Measurements from ENCODE around the gene GZMM.

The GZMM gene

DNA sequence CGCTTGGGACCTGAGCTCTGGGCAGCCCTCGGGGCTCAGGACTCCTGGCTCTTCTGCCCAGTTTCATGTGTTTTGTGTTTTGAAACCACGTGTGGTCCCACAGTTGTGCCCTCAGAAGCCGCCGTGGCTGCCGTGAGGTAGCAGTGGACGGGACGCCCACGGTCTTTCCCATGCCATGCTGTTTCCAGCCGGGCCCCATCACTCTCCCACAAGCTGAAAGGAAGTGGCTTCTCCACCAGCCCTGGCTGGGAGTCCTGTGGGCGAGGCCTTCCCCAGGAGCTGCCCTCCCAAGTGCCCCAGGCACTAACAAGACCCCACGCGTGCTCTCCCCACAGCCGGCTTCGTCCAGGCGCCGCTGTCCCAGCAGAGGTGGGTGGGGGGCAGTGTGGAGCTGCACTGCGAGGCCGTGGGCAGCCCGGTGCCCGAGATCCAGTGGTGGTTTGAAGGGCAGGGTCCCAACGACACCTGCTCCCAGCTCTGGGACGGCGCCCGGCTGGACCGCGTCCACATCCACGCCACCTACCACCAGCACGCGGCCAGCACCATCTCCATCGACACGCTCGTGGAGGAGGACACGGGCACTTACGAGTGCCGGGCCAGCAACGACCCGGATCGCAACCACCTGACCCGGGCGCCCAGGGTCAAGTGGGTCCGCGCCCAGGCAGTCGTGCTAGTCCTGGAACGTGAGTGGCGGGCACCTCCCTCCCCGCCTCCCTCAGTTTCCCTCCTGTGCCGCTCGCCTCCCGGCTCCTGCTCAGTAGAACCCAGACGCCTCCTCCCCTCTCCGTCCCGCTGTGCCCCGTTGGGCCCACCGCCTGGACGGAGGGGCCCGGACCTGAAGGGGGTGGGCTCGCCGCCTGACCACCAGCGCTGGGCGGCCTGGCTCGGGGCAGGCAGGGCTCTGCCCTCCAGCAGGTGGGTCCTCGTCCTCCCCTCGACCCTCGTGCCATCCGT is 33.9 kb downstream of the GZMM start:
- no peak overlapping the region for H3K27ac ChIP-seq (ENCODE audit: low read depth, low read length, severe bottlenecking)
- 96% methylated on average over 62 to 66 of the region's 66 CpGs for WGBS, 2 experiments (ENCODE audit: insufficient coverage in 2 of 2)
- H3K4me1 ChIP-seq (ENCODE audit: control insufficient read depth, insufficient read depth, low read length, poor library complexity, severe bottlenecking): peaks cover 17% of the 10 kb centered on the region
- no peak overlapping the region for H3K4me3 ChIP-seq (ENCODE audit: extremely low read depth, insufficient read depth, low read length, poor library complexity, severe bottlenecking)
- H3K9me3 ChIP-seq (ENCODE audit: control insufficient read depth, low read length): no peaks in the 10 kb centered on the region
- peaks cover 65% of the 10 kb centered on the region for H3K36me3 ChIP-seq (ENCODE audit: control insufficient read depth, insufficient read depth, low read length)

- WGBS, 2 experiments (ENCODE audit: insufficient coverage in 2 of 2): 94 to 96% methylated on average over 41 of the region's 46 CpGs
- Histone ChIP-seq H3K4me3 (ENCODE audit: extremely low read depth, insufficient read depth, low read length, poor library complexity, severe bottlenecking) (no peak overlapping the region), H3K36me3 (ENCODE audit: control insufficient read depth, insufficient read depth, low read length) (peaks cover 79% of the 10 kb centered on the region), H3K4me1 (ENCODE audit: control insufficient read depth, insufficient read depth, low read length, poor library complexity, severe bottlenecking) (peaks cover 17% of the 10 kb centered on the region), H3K9me3 (ENCODE audit: control insufficient read depth, low read length) (no peaks in the 10 kb centered on the region), H3K27ac (ENCODE audit: low read depth, low read length, severe bottlenecking) (no peak overlapping the region)
Observed at GRCh38 chr19:579111-579841, 35.4 kb downstream of the GZMM start.

DNA sequence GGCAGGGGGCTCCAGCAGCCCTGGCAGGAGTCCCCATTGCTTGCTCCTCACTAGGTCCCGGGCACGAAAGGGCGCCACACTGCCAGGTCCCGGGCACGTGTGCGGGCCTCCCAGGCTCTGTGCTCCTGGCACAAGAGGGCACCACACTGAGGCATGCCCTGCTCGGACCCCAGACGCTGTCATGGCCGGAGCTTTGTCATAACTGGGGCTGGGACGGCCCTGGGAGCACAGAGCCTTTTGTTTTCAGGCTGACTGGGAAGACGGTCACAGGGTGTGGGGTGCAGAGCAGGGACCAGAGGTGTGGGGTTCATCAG is 35.9 kb downstream of the GZMM start:
- H3K27ac ChIP-seq (ENCODE audit: low read depth, low read length, severe bottlenecking): no peak overlapping the region
- WGBS, 2 experiments (ENCODE audit: insufficient coverage in 2 of 2): 94 to 97% methylated on average over 11 of the region's 11 CpGs
- no peak overlapping the region for H3K4me3 ChIP-seq (ENCODE audit: extremely low read depth, insufficient read depth, low read length, poor library complexity, severe bottlenecking)
- H3K36me3 ChIP-seq (ENCODE audit: control insufficient read depth, insufficient read depth, low read length): peaks cover 79% of the 10 kb centered on the region
- H3K4me1 ChIP-seq (ENCODE audit: control insufficient read depth, insufficient read depth, low read length, poor library complexity, severe bottlenecking): peaks cover 12% of the 10 kb centered on the region
- H3K9me3 ChIP-seq (ENCODE audit: control insufficient read depth, low read length): no peaks in the 10 kb centered on the region

DNA sequence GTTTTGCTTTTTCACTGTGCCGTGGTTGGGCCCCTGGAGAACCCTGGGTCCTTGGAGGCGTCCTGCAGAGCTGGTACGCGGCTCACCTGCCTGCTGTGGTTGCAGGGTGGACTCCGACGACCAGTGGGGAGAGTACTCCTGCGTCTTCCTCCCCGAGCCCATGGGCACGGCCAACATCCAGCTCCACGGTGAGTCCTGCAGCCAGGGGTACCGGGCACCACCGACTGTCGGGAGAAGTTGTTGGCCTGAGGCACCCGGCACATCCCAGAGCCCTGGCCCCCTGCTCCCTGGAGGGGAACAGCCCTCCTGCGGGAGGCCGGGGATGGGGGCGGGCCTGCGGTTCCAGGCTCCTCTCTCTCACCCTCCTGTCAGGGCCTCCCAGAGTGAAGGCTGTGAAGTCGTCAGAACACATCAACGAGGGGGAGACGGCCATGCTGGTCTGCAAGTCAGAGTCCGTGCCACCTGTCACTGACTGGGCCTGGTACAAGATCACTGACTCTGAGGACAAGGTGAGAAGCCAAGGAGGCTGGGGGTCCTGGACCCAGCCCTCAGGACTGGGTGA is 36.5 kb downstream of the GZMM start:
- peaks cover 79% of the 10 kb centered on the region for H3K36me3 ChIP-seq (ENCODE audit: control insufficient read depth, insufficient read depth, low read length)
- no peak overlapping the region for H3K27ac ChIP-seq (ENCODE audit: low read depth, low read length, severe bottlenecking)

GRCh38 chr19:581399-582111 is 37.7 kb downstream of the GZMM start:
- Histone ChIP-seq H3K36me3 (ENCODE audit: control insufficient read depth, insufficient read depth, low read length) (peaks cover 71% of the 10 kb centered on the region), H3K27ac (ENCODE audit: low read depth, low read length, severe bottlenecking) (no peak overlapping the region), H3K4me3 (ENCODE audit: extremely low read depth, insufficient read depth, low read length, poor library complexity, severe bottlenecking) (no peak overlapping the region), H3K4me1 (ENCODE audit: control insufficient read depth, insufficient read depth, low read length, poor library complexity, severe bottlenecking) (peaks cover 6% of the 10 kb centered on the region), H3K9me3 (ENCODE audit: control insufficient read depth, low read length) (no peaks in the 10 kb centered on the region)
- WGBS, 2 experiments (ENCODE audit: insufficient coverage in 2 of 2): 96 to 97% methylated on average over 39 to 40 of the region's 40 CpGs

More for the DNA sequence above, 36.5 kb downstream of the GZMM start:
- 98% methylated on average over 20 of the region's 22 CpGs for WGBS, 2 experiments (ENCODE audit: insufficient coverage in 2 of 2)
- Histone ChIP-seq H3K4me1 (ENCODE audit: control insufficient read depth, insufficient read depth, low read length, poor library complexity, severe bottlenecking) (peaks cover 7% of the 10 kb centered on the region), H3K9me3 (ENCODE audit: control insufficient read depth, low read length) (no peaks in the 10 kb centered on the region), H3K4me3 (ENCODE audit: extremely low read depth, insufficient read depth, low read length, poor library complexity, severe bottlenecking) (no peak overlapping the region)

GRCh38 chr19:582497-583197 is 38.8 kb downstream of the GZMM start:
- peaks cover 6% of the 10 kb centered on the region for H3K4me1 ChIP-seq (ENCODE audit: control insufficient read depth, insufficient read depth, low read length, poor library complexity, severe bottlenecking)
- H3K36me3 ChIP-seq (ENCODE audit: control insufficient read depth, insufficient read depth, low read length): peaks cover 61% of the 10 kb centered on the region
- no peak overlapping the region for H3K27ac ChIP-seq (ENCODE audit: low read depth, low read length, severe bottlenecking)
- H3K4me3 ChIP-seq (ENCODE audit: extremely low read depth, insufficient read depth, low read length, poor library complexity, severe bottlenecking): no peak overlapping the region
- WGBS, 2 experiments (ENCODE audit: insufficient coverage in 2 of 2): 90 to 94% methylated on average over 18 to 30 of the region's 31 CpGs
- H3K9me3 ChIP-seq (ENCODE audit: control insufficient read depth, low read length): no peaks in the 10 kb centered on the region

GRCh38 chr19:583198-583967 is 39.5 kb downstream of the GZMM start:
- H3K4me1 ChIP-seq (ENCODE audit: control insufficient read depth, insufficient read depth, low read length, poor library complexity, severe bottlenecking): peaks cover 6% of the 10 kb centered on the region
- 93 to 94% methylated on average over 17 to 23 of the region's 27 CpGs for WGBS, 2 experiments (ENCODE audit: insufficient coverage in 2 of 2)
- no peaks in the 10 kb centered on the region for H3K9me3 ChIP-seq (ENCODE audit: control insufficient read depth, low read length)
- peaks cover 53% of the 10 kb centered on the region for H3K36me3 ChIP-seq (ENCODE audit: control insufficient read depth, insufficient read depth, low read length)
- H3K27ac ChIP-seq (ENCODE audit: low read depth, low read length, severe bottlenecking): no peak overlapping the region
- H3K4me3 ChIP-seq (ENCODE audit: extremely low read depth, insufficient read depth, low read length, poor library complexity, severe bottlenecking): no peak overlapping the region

- H3K9me3 ChIP-seq (ENCODE audit: control insufficient read depth, low read length): no peaks in the 10 kb centered on the region
- H3K36me3 ChIP-seq (ENCODE audit: control insufficient read depth, insufficient read depth, low read length): peaks cover 49% of the 10 kb centered on the region
- H3K4me1 ChIP-seq (ENCODE audit: control insufficient read depth, insufficient read depth, low read length, poor library complexity, severe bottlenecking): peaks cover 6% of the 10 kb centered on the region
- H3K4me3 ChIP-seq (ENCODE audit: extremely low read depth, insufficient read depth, low read length, poor library complexity, severe bottlenecking): no peak overlapping the region
- H3K27ac ChIP-seq (ENCODE audit: low read depth, low read length, severe bottlenecking): no peak overlapping the region
- WGBS, 2 experiments (ENCODE audit: insufficient coverage in 2 of 2): 88 to 100% methylated on average over 4 to 5 of the region's 5 CpGs
Observed at GRCh38 chr19:583968-584239, 40.1 kb downstream of the GZMM start.

DNA sequence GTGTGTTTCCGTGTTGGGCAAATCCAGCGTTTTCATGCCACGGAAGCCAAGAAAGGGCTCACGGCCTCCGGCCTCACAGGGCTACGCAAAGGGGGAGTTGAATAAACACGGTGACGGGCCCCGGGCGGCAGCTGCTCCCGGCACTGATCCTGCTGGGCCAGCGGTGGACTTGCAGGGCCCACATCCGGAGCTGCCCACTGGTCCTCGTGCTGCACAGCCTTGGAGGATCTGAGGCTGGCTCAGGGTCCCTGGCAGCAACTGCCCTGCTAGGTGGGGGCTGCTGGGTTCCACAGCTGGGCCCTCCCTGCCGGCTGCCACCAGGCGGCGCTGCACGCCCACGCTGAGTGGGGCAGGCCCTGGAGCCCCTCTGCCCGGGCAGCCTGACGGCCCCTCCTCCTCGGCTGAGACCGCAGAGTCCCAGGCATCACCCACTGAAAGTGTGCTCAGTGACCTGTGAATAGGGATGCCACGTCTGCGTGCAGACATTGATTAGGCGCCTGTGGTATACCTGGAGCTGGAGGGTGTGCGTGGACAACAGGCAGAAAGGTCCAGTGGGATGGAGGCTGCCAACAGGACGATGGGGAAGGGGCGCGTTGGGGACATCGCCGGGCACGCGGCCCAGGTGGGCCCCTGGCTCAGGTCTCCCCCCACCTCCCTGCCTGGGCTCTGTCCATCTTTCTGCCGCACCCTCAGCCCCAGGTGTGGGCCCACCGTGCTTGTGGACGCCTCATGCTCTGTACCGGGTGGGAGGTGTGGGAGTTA is 40.6 kb downstream of the GZMM start:
- Histone ChIP-seq H3K4me1 (ENCODE audit: control insufficient read depth, insufficient read depth, low read length, poor library complexity, severe bottlenecking) (peaks cover 6% of the 10 kb centered on the region), H3K4me3 (ENCODE audit: extremely low read depth, insufficient read depth, low read length, poor library complexity, severe bottlenecking) (no peak overlapping the region), H3K36me3 (ENCODE audit: control insufficient read depth, insufficient read depth, low read length) (peaks cover 44% of the 10 kb centered on the region), H3K27ac (ENCODE audit: low read depth, low read length, severe bottlenecking) (no peak overlapping the region), H3K9me3 (ENCODE audit: control insufficient read depth, low read length) (no peaks in the 10 kb centered on the region)
- WGBS, 2 experiments (ENCODE audit: insufficient coverage in 2 of 2): 51 to 59% methylated on average over 31 to 34 of the region's 38 CpGs

Data from mesodermal cell (in vitro differentiated cells).